Measurements from ENCODE around the gene CNTNAP5. TPM values are rescaled to one million over a fixed set of nuclear protein-coding genes. Genes with fewer than 3 reads are reported as not detected.

Gene CNTNAP5
- total RNA-seq, 1 donor from 2014 or later, result 0.10 TPM

DNA sequence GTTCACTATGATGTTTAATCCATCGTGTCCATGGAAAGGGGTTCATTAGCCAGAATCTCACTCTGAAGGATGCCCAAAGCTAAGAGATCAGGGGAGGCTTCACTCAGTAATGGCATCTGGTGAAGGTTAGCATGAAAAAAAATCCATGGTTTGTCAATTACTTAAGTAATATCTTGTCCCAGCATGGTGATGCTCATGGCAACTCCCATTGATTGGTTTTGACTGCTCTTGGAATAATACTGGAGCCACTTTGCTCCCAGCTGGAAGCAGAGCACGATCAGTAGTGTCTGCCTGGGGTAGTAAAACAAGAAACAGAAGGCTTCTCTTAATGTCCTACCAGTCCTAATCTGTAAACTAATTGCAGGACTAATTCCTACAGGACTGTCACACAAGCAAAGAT, 799.4 kb downstream of the CNTNAP5 start:
- DNase-seq, result no peak

DNA sequence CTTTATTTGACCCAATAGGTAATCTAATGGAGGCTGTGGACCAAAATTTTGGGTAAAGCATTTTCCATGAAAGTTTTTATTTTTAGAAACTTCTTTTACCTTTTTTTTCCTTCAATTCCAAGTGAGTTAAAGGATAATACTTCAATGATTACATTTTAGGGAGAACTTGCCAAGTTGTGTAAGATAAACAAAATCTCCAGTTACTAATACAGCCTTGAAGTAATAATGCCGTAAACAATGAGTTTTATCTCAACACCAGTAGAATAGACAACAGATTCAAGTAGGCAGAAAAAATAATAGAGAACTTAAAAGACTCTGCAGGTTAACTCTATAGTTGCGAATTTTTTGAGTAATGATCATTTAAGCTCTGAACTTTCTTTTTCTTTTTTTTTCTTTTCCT, 807.4 kb downstream of the CNTNAP5 start:
- no peak for DNase-seq

DNA sequence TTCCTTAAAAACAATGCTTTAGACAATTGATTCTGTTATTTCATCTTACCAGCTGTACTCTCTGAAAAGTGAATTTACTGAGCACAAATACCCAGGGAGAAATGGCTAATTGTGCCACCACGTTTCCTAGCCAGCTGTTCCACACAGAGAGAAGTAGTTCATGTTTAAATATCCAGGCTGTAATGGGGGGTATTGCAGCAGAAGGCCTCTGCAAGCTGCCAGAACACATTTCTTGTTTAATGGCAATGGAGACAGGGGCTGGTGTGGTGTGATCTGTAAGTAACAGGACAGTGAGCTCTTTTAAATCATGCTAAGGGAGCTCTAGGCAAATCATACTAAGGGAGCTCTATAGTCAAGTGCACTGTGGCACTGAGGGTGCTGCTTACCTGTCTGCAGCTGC, 809.2 kb downstream of the CNTNAP5 start:
- DNase-seq, result no peak

DNA sequence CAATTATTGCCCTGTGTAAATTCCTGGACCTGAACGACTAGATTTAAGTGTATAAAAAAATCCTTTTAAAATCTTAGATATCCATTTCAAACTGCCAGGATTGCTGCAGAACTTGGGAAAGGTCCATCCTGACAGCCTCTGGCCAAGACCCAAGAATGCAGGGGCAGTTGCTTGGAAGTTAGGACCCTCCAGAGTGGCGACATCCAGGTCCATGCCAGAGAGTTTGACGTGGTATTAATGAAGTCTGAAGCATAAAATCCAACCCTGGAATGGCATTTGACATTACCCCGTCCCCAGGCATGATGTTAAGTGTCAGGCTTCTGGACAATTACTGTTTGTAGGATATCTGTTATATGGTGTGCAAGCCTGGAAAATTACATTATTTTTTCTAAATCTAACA, 810.2 kb downstream of the CNTNAP5 start:
- DNase-seq, result no peak

DNA sequence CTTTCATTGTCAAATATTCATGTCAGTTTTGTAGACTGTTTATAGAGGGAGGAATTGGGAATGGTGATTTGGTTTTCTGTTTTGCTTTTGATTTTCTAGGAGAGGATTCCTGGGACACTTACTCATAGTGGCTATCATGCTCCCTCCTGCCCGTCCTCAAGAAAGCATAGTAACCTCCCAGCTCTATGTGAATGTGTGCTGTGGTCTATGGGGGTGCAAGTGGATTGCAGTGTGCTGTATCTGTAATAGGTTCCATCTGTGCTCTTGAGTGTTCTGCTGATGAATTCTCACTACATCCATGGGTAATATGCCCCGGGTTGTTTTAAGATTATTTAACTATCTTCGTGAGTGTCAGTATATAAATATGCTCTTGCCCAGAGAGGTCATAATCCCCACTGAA, 811.3 kb downstream of the CNTNAP5 start:
- DNase-seq, result no peak

DNA sequence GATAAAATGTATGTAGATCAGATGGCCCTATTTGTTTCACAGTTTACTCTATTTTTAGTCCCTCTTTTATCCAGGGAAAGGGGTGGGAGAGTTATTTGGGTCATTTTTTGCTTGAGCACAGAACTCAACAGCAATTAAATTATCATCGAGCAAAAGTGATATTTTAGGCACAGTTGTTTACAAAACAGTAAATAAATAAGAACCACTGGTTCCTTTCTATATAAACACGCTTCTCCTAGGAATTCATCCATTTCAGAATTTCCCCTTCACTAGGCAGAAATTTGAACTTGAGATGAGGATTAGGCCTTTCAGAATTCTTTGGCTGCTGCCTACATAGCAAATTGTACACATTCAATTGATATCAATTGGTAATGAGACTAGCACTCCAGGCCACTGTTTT, 812.4 kb downstream of the CNTNAP5 start:
- DNase-seq, result no peak

DNA sequence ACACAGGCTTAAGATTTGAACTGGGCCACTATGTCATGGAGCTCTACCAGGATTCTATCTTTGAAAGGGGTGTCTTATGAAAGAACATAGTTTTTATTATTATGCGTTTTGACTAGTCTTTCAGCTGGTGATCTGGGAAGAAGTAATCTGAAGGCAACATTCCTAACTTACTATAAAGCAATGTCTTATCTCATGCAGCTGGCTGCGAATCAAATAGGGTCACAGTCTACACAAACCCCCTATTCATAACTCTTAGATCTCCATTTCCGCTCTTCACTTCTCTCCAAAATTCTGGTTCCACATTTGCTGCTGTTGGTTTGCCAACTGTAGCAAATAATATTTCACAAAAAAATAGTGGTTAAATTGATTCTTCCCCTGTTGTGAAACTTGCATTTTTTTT, 813.3 kb downstream of the CNTNAP5 start:
- no peak for DNase-seq

DNA sequence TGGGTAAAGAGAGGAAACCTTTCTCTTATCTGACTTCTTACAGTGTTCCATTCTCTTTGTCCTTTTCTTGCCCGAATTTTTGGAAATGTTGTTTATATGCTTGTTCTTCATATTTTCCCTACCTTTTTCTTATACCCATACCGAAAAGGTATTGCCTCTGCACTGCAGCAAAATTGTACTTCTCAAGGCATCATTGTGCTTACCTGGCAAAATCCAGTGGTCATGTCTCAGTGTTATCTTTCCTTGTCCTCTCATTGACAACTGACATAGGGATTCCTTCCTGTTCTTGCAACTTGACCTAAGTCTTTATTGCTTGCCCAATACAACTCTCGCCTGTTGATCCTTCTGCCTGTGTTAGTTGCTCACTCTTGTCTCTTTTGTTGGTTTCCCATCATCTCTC, 842.2 kb downstream of the CNTNAP5 start:
- no peak for DNase-seq

DNA sequence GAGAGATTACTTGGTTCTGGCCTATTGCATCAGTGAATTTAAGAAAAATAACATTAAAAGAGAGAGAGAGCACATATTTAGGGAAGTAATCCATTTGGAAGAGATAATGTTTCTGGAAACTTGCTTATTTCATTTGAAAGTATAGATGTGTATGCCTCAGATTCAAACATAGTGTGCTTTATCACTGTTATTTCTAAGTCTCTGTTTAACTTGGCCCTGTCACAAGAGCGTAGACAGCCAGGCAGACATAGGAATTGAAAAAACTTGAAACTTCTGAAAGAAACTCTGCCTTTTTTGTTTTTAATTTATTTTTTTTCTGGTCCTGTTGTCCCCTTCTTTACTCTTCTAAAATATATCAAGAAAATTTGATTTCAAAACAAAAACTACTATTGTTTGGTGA, 849.1 kb downstream of the CNTNAP5 start:
- no peak for DNase-seq

DNA sequence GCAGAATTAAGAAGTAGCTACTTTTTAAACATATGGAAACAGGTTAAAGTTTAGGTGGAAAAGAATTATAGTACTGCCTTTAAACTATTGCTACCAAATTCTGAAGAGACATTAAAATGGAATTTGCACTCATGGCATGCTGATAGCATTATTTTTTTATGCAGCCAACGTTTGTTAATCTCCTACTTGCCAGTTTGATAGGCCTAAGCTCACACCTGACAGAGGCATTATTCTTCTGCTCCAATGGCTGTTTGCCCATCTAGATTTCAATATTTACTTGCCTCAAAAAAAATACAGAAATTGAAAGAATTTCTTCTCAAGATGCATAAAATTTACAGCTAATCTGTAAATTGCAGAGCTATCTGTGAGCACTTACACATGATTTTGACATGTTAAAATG, 849.6 kb downstream of the CNTNAP5 start:
- no peak for DNase-seq

DNA sequence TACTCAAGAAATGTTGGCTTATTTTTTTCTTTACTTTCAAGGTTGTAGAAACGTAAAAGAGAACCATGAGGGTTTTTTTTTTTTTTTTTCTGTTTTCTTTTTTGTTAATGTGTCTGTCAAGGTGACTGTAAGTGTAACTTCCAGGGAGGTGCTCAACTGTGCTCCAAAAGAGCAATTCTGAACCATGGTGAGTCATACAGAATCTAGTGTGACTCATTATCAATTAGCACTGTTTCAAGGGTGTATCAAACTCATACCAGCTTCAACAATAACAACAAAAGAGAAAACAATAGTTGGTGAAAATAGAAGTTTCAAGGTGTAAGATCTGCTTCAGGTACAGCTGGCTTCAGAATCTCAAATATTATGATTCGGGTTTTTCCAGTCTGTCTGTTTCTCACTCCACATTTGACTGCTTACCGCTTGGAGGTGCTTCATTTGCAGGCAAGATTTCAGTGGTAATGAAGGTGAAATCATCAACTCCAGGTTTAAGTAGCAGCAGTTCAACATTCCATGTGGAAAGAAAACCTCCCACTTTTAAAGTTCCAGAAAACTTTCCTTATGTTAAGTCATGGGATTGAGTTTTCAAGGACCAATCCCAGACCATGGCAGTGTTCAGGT, 850.6 kb downstream of the CNTNAP5 start:
- DNase-seq, result no peak

DNA sequence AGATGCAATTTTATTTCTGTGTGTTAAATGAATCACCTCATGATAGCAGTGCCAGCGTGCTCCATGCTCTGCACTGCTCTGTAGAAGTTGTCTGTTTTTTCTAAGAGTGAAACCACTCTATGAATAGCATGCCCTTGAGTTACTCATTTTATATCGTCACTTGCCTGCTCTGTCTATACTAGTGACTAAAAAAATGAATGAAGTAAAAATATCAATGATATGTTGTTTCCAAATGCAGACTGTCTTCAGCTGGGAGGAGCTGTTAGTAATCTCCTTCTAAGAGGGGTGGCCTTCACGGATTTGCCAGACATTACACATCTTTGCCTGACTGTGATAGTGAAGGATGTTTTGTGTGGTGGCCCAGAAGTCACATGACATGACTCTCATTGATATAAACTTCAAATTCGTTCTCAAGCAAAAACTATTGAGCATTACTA, 852.1 kb downstream of the CNTNAP5 start:
- DNase-seq, result no peak

DNA sequence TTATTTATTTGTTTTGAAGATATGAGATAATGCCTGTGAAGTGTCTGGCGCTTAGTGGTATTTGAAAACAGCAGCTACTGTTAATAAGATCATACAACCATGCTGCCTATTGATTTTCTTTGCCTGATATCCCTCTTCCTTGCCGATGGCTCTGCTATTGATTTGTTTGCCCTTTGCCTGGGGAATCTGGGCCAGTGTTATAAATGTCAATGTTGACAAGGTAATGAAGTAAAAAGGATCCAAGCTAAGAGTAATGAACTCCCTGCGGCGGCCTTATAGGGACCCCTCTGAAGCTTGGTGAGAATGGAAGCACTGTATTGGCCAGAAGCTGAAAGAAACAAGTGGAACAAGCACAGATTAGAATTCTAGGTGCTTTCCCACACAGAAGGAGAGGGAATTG, 854.6 kb downstream of the CNTNAP5 start:
- no peak for DNase-seq

DNA sequence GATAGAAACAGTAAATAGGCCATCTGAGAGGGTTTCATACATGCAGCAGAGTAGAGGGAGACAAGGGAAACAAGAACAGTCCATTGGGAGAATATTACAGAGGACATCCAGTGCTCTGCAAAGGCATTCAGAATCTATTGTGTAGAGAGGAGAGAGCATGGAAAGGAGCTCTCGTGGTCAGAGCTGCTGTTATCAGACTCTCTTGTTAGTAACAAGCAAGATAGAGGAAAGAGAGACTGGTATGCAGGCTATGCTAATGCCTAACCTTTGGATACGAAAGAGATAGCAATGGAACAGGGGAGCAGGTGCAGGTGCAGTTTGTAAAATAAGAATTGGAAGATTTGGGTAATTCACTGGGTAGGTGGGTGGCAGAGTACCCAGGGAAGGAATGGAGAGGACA, 855.9 kb downstream of the CNTNAP5 start:
- no peak for DNase-seq

DNA sequence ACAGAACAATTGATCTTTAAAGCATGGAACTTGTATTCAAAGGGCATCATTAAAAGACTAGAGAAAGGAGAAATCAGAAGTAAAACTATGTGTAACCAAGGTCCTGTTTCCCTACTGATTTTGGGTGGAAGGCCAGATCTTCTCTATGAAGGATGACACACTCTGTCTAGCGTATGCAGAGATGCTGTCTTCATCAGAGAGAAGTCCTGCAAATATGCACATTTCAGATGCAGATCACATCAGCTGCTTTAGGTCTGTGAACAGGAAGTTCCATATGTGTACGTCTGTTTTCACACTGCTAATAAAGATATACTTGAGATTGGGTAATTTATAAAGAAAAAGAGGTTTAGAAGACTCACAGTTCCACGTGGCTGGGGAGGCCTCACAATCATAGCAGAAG, 857.3 kb downstream of the CNTNAP5 start:
- DNase-seq, result no peak

DNA sequence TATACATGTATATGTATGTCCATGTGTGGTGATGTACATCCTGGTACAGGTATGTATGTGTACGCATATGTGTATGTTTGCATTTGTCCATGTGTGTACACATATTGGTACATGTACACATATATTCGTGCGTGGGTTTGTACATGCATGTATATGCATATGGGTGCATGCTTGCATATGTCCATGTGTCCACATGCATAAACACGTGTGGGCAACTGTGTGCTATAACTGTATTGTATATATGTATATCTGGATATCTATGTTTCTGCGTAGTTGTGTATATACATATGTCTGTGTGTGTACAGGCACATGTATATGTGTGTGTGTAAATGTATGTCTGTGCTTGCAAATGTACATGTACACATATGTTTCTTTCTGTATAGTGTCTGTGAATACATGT, 858.5 kb downstream of the CNTNAP5 start:
- DNase-seq, result no peak

DNA sequence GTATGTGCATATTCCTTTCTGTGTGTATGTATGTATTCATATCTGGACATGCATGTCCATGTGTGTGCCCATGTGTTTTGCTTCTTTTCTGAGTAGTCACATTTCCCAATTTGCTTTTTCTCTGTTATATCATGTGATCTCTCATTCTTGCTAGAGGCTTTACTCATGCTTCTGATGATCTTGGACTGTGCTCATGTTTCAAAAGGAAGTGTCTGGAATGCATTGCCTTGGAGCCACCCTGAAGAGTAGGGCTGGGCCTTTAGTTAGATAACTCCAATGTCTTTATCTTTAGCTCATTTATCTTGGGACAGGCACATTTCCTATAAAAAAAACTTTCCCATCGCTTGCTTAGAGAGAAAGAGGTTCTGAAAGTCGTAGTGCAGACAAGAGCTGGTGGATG, 859.2 kb downstream of the CNTNAP5 start:
- DNase-seq, result no peak

DNA sequence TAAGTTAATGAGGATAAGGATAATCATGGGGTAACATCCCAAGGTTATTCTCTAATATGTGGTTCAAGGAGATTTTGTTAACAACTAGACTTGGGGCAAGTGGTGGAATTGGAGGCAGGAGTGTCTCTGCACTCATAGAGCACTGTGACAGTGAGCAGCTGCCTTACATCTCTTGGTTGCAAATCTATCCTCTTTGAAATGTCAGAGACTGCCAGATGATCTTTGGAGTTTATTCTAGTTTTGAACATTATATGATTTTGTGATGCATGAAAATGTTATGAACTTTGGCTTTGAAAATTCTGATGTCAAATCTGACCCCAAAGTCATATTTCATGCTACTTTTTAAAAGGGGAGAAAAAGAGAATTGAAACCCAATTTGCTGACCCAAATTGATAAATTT, 861.1 kb downstream of the CNTNAP5 start:
- no peak for DNase-seq

DNA sequence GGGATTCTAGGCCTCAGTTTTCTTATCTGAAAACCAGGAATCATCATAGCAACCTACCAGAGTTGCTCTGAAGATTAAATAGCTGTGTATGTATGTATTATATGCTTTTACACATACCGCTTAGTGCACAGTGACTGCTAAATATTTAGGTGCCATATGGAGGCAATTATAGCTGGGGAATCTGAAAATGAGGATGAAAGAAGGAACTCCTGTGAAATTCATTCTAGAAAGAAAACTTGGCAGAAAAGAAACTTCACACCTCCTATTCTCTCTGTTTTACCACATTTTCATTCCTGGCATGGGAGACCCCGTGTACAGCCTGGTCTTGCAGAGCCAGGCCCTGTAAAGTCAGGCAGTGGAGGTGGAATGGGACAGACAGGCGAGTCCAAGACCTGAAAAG, 862.4 kb downstream of the CNTNAP5 start:
- no peak for DNase-seq

DNA sequence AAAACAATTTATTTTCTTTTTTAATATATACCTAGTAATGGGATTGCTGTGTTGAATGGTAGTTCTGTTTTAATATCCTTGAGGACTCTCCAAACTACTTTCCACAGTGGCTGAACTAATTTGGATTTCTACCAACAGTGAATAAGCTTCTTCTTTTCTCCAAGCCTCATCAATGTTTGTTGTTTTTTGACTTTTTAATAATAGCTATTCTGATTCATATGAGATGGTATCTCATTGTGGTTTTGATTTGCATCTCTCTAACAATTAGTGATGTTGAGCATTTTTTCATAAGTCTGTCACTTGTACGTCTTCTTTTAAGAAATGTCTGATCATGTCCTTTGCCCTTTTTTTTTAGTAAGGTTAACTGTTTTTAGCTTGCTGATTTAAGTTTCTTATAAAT, 863.3 kb downstream of the CNTNAP5 start:
- DNase-seq, result no peak

DNA sequence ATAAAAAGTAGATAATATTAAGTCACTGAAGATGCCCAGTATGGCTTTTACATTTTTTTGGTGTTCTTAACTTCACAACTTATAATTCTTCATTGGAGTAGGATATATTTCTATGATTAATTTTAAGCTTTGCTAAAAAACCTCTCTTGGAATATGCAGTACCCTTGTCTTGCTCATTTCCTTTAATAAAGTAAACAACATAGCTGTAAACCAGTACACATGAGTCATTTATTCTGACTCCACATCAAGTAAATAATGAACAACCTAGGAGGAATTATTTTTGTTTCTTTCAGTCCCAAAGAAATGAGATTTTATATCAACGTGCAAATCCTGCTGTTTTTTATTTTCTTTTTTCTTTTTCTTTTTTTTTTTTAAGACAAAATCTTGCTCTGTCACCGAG, 869.1 kb downstream of the CNTNAP5 start:
- no peak for DNase-seq

DNA sequence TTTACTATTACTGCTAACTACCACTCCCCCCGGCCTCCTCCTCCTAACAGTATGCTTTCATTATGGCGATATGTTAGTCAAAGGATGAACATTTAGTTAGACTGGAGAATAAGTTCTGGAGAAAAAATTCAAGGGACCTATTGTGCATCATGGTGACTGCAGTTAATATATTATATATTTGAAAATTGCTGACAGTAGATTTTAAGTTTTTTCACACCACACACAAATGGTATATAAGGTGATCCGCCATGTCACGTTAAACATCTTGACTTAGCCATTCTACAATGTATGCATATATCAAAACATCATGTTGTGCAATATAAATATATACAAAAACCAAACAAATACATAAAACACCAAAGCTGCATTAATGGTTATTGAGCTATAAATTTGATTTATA, 873.7 kb downstream of the CNTNAP5 start:
- no peak for DNase-seq

DNA sequence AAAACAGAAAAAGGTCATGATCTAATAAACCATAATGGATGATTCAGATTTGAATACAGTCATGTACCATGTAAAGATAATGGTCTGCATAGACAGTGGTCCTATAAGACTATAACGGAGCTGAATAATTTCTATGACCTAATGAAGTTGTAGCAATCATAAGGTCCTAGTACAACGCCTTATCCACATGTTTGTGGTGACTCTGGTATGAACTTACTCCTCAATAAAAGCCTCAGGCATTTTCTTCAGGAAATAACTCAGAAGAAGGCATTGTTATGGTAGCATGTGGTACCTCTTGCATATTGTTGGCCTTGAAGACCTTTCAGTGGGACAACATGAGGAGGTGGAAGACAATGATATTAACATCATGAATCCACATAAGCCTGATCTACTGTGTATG, 883.3 kb downstream of the CNTNAP5 start:
- no peak for DNase-seq

DNA sequence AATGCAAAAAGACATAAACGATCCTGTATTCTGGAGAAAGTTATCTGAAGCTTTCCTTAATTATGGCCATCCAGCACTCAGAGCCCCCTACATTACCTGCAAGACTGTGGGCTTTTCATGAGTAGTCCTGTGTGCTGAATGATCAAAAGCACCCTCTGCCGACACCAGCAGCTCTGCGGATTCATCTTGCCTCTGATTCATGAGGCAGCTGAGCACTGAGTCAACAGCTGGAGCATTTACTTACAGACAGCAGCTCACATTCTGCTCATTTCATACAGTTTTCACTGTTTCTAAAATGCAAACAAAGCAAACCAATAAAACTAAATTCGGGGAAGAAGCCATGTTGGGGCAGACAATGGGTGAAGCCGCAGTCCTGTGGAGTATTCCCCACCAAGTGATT, 886.5 kb downstream of the CNTNAP5 start:
- DNase-seq, result no peak

DNA sequence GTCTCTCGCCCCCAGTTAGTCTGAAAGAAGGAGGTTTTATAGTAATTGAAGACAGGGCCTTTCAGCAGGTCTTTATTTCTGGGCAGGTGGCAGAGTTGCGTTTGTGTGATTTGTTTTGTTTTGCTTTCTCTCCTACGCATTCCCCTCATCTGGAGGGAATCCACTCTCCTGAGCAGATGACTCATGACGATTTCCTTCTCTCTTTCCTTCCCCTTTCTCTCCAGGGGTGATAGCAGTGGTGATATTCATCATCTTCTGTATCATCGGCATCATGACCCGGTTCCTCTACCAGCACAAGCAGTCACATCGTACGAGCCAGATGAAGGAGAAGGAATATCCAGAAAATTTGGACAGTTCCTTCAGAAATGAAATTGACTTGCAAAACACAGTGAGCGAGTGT, 888.8 kb downstream of the CNTNAP5 start:
- DNase-seq, result no peak

All from skin of body (tissue), 2 donors.